ENCODE data around the gene SIRT5. TPM values are rescaled to one million over a fixed set of nuclear protein-coding genes. Genes with fewer than 3 reads are reported as not detected.

Gene SIRT5
- total RNA-seq, 1 experiment from 2014 or later, result 15.9 TPM

DNA sequence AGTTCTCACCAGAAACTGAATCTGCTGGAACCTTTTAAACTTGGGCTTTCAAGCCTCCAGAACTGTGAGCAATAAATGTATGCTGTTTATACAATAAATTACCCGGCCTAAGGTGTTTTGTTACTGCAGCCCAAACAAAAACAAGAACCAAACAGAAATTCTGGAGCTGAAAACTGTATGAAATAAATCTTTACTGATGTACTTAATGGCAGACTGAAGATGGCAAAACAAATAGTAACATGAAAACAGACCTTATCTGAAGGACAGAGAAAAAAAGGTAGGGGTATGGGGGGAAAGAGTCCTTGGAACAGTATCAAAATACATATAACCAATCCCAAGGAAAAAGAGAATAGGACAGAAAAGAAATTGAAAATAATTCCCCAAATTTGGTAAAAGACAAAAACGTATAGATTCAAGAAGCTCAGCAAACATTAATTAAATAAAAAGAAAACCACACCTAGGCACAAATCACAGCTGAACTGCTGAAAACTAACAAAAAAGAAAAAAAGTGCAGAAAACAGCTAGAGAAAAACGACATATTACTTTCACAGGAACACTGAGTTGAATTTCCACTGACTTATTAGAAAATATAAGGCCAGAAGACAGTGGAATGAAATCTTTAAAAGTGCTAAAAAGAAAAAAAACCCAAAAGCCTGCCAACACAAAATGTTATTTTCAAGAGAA lies 88.4 kb downstream of the SIRT5 start:
- no TSS peak for BruUV-seq (replicated peaks)
- ChIA-PET POLR2A (ENCODE audit: unreplicated experiment) (no interaction called here), CTCF (no interaction called here)
- Histone ChIP-seq H3K9me3 (ENCODE audit: insufficient read depth, low read depth) (0 out of 2 replicates have a peak, but pooled peaks cover 6% of the 10 kb centered on the region), H3K4me1 (replicated peaks; ENCODE audit: insufficient read depth) (peaks cover 28% of the 10 kb centered on the region), H3K36me3 (ENCODE audit: low read depth) (peaks cover 4% of the 10 kb centered on the region; the same call in 1 of the 2 replicates), H3K4me2 (no peak overlapping the region), H3K9me2 (ENCODE audit: insufficient read depth) (no peaks in the 10 kb centered on the region; the same call in 1 of the 2 replicates), H3K27ac (no peak overlapping the region), H4K20me1 (ENCODE audit: insufficient read depth) (peaks cover 18% of the 10 kb centered on the region; the same call in 1 of the 2 replicates), H3K79me2 (ENCODE audit: low read depth) (peaks cover 99% of the 10 kb centered on the region), H3K27me3 (ENCODE audit: insufficient read depth, low read depth) (no peaks in the 10 kb centered on the region), H3F3A (ENCODE audit: insufficient read depth, low read depth) (peaks cover 24% of the 10 kb centered on the region; the same call in 1 of the 2 replicates), H2AFZ (no peak overlapping the region), H3K4me3 (no peak overlapping the region)
- DNase-seq, result no peak
- intact Hi-C loops (cut with micrococcal nuclease; ENCODE audit: unreplicated experiment), result no loop called here
- TF ChIP-seq, protein P1, sequence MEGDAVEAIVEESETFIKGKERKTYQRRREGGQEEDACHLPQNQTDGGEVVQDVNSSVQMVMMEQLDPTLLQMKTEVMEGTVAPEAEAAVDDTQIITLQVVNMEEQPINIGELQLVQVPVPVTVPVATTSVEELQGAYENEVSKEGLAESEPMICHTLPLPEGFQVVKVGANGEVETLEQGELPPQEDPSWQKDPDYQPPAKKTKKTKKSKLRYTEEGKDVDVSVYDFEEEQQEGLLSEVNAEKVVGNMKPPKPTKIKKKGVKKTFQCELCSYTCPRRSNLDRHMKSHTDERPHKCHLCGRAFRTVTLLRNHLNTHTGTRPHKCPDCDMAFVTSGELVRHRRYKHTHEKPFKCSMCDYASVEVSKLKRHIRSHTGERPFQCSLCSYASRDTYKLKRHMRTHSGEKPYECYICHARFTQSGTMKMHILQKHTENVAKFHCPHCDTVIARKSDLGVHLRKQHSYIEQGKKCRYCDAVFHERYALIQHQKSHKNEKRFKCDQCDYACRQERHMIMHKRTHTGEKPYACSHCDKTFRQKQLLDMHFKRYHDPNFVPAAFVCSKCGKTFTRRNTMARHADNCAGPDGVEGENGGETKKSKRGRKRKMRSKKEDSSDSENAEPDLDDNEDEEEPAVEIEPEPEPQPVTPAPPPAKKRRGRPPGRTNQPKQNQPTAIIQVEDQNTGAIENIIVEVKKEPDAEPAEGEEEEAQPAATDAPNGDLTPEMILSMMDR (conservative IDR thresholded peaks at IDR 0.05), result no peak
- TF ChIP-seq EZH2 (IDR thresholded peaks at IDR 0.05; ENCODE audit: low read depth), result no peak

DNA sequence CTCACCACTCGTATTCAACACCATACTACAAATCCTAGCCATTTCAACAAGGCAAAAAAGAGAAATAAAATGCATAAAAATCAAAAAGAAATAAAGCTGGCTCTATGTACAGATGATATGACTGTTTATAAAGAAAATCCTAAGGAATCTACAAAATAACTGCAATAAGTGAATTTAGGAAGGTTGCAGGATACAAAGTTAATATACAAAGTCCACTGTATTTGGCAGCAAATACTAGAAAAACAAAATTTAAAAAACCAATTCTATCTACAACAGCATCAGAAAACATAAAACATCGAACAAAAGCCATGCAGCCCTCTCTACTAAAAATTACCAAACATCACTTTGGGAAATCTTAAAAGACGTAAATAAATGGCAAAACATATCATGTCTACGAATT lies 89.6 kb downstream of the SIRT5 start:
- Histone ChIP-seq H3K79me2 (ENCODE audit: low read depth) (peaks cover 100% of the 10 kb centered on the region), H3F3A (ENCODE audit: insufficient read depth, low read depth) (peaks cover 36% of the 10 kb centered on the region; the same call in 1 of the 2 replicates), H3K36me3 (ENCODE audit: low read depth) (peaks cover 8% of the 10 kb centered on the region; the same call in 1 of the 2 replicates), H2AFZ (no peak overlapping the region), H3K27ac (no peak overlapping the region), H4K20me1 (ENCODE audit: insufficient read depth) (peaks cover 19% of the 10 kb centered on the region; the same call in 1 of the 2 replicates), H3K4me2 (no peak overlapping the region), H3K27me3 (ENCODE audit: insufficient read depth, low read depth) (no peaks in the 10 kb centered on the region), H3K4me3 (no peak overlapping the region), H3K9me2 (ENCODE audit: insufficient read depth) (no peaks in the 10 kb centered on the region; the same call in 1 of the 2 replicates), H3K4me1 (replicated peaks; ENCODE audit: insufficient read depth) (peaks cover 40% of the 10 kb centered on the region), H3K9me3 (ENCODE audit: insufficient read depth, low read depth) (0 out of 2 replicates have a peak, but pooled peaks cover 11% of the 10 kb centered on the region)
- intact Hi-C loops (cut with micrococcal nuclease; ENCODE audit: unreplicated experiment), result no loop called here
- no TSS peak for BruUV-seq (replicated peaks)
- no peak for DNase-seq
- no peak for TF ChIP-seq EZH2 (IDR thresholded peaks at IDR 0.05; ENCODE audit: low read depth)
- TF ChIP-seq, protein P1 (conservative IDR thresholded peaks at IDR 0.05), result no peak
- ChIA-PET CTCF (interaction anchor here (0.5 kb wide), 1 partner anchor 244 kb away, joined by 4 read pairs; no protein-coding TSS in a partner anchor), POLR2A (ENCODE audit: unreplicated experiment) (interaction anchor here (0.6 kb wide), 1 partner anchor 49 kb away, joined by 3 read pairs; no protein-coding TSS in a partner anchor)

Other genes starting within 250 kb of the SIRT5 start
- gene TBC1D7, start 246.1 kb upstream of the SIRT5 start, total RNA-seq (2021), result 29.2 and 30.4 TPM in 2 replicates
- gene GFOD1, start 87.0 kb upstream of the SIRT5 start, total RNA-seq (2021), result 0.68 and 1.2 TPM in 2 replicates
- 75.9 and 78.6 TPM in 2 replicates for gene NOL7, start 40.7 kb downstream of the SIRT5 start, total RNA-seq (2021)
- gene RANBP9, start 137.2 kb downstream of the SIRT5 start, total RNA-seq (2021), result 44.0 and 73.8 TPM in 2 replicates
- gene MCUR1, start 240.0 kb downstream of the SIRT5 start, total RNA-seq (2021), result 38.8 and 45.9 TPM in 2 replicates